ENCODE measurements around the gene LAMTOR4. TPM values are rescaled to one million over a fixed set of nuclear protein-coding genes. Genes with fewer than 3 reads are reported as not detected.
"Not testable (repeated sequence)": the region's sequence is repeated elsewhere in the genome, so short reads cannot be mapped to it uniquely, and the experiment has no call there.

LAMTOR4 gene
- total RNA-seq, 1 donor from 2014 or later: 154 TPM

GRCh38 chr7:100171087-100171681, 22.5 kb downstream of the LAMTOR4 start:
- no peak for DNase-seq (ENCODE audit: low spot score)

GRCh38 chr7:100171840-100172239, 23.1 kb downstream of the LAMTOR4 start:
- DNase-seq (ENCODE audit: low spot score): no peak

- DNase-seq (ENCODE audit: low spot score): no peak
These were observed 25.2 kb downstream of the LAMTOR4 start for GRCh38 chr7:100173806-100174495.

GRCh38 chr7:100174582-100174981, 25.9 kb downstream of the LAMTOR4 start:
- DNase-seq (ENCODE audit: low spot score): no peak

GRCh38 chr7:100175296-100175935, 26.7 kb downstream of the LAMTOR4 start:
- DNase-seq (ENCODE audit: low spot score): no peak

GRCh38 chr7:100176096-100177044, 27.7 kb downstream of the LAMTOR4 start:
- DNase-seq (ENCODE audit: low spot score): no peak

GRCh38 chr7:100177045-100178001, 28.6 kb downstream of the LAMTOR4 start, which contains the start of the genes GPC2 and STAG3:
Gene GPC2 (minus strand): TSS chr7:100177381. CDS start chr7:100177199, 182 bp downstream.
Gene STAG3 (plus strand): TSS chr7:100177918. CDS start chr7:100180557, 2,639 bp downstream.
- DNase-seq (ENCODE audit: low spot score): peak; percentile 97

GRCh38 chr7:100180084-100180483, 31.4 kb downstream of the LAMTOR4 start:
- not testable (repeated sequence) for DNase-seq (ENCODE audit: low spot score)

- DNase-seq (ENCODE audit: low spot score): not testable (repeated sequence)
These were observed 33.9 kb downstream of the LAMTOR4 start for GRCh38 chr7:100182616-100183015.

- DNase-seq (ENCODE audit: low spot score): not testable (repeated sequence)
These were observed 34.4 kb downstream of the LAMTOR4 start for GRCh38 chr7:100183090-100183489.

GRCh38 chr7:100185726-100186125, 37.0 kb downstream of the LAMTOR4 start:
- DNase-seq (ENCODE audit: low spot score): no peak

- DNase-seq (ENCODE audit: low spot score): no peak
These were observed 40.3 kb downstream of the LAMTOR4 start for GRCh38 chr7:100189061-100189460.

- no peak for DNase-seq (ENCODE audit: low spot score)
These were observed 41.5 kb downstream of the LAMTOR4 start for GRCh38 chr7:100190048-100190711.

- no peak for DNase-seq (ENCODE audit: low spot score)
These were observed 43.1 kb downstream of the LAMTOR4 start for GRCh38 chr7:100191775-100192174.

GRCh38 chr7:100192281-100192862, 43.7 kb downstream of the LAMTOR4 start:
- DNase-seq (ENCODE audit: low spot score): not testable (repeated sequence)

- DNase-seq (ENCODE audit: low spot score): no peak
These were observed 44.3 kb downstream of the LAMTOR4 start for GRCh38 chr7:100192969-100193368.

- DNase-seq (ENCODE audit: low spot score): no peak
These were observed 46.5 kb downstream of the LAMTOR4 start for GRCh38 chr7:100195222-100195621.

- DNase-seq (ENCODE audit: low spot score): not testable (repeated sequence)
These were observed 47.2 kb downstream of the LAMTOR4 start for GRCh38 chr7:100195901-100196322.

GRCh38 chr7:100198266-100198665, 49.5 kb downstream of the LAMTOR4 start:
- DNase-seq (ENCODE audit: low spot score): no peak

Measured in mucosa of gallbladder (tissue), 1 donor.